ENCODE results near the gene MRTFB.

The MRTFB gene

GRCh38 chr16:14251419-14251818 lies 180.3 kb downstream of the MRTFB start:
- H3K27ac ChIP-seq: no peak overlapping the region
- no peak overlapping the region for H3K4me3 ChIP-seq

GRCh38 chr16:14252860-14253259 lies 181.7 kb downstream of the MRTFB start:
- Histone ChIP-seq H3K27ac (no peak overlapping the region), H3K4me3 (no peak overlapping the region)

GRCh38 chr16:14263011-14263410 lies 191.9 kb downstream of the MRTFB start:
- Histone ChIP-seq H3K27ac (no peak overlapping the region), H3K4me3 (no peak overlapping the region)

GRCh38 chr16:14263769-14264168 lies 192.7 kb downstream of the MRTFB start:
- Histone ChIP-seq H3K27ac (peak overlapping the region in 1 of 21 experiments; percentile 24), H3K4me3 (no peak overlapping the region)

- Histone ChIP-seq H3K27ac (peak overlapping the region in 1 of 21 experiments; percentile 24), H3K4me3 (no peak overlapping the region)
Measured at GRCh38 chr16:14264327-14264943, 193.3 kb downstream of the MRTFB start.

- H3K4me3 ChIP-seq: no peak overlapping the region
Measured at GRCh38 chr16:14268073-14268472, 197.0 kb downstream of the MRTFB start.

GRCh38 chr16:14275934-14276333 lies 204.8 kb downstream of the MRTFB start:
- no peak overlapping the region for H3K4me3 ChIP-seq
- H3K27ac ChIP-seq: no peak overlapping the region

More at GRCh38 chr16:14268073-14268472, 197.0 kb downstream of the MRTFB start:
- H3K27ac ChIP-seq: no peak overlapping the region

- Histone ChIP-seq H3K27ac (no peak overlapping the region), H3K4me3 (no peak overlapping the region)
Measured at GRCh38 chr16:14278749-14279148, 207.6 kb downstream of the MRTFB start.

- H3K27ac ChIP-seq: no peak overlapping the region
- no peak overlapping the region for H3K4me3 ChIP-seq
Measured at GRCh38 chr16:14280541-14280940, 209.4 kb downstream of the MRTFB start.

GRCh38 chr16:14283786-14284185 lies 212.7 kb downstream of the MRTFB start:
- H3K4me3 ChIP-seq: no peak overlapping the region
- H3K27ac ChIP-seq: no peak overlapping the region

GRCh38 chr16:14284371-14284770 lies 213.3 kb downstream of the MRTFB start:
- no peak overlapping the region for H3K27ac ChIP-seq
- no peak overlapping the region for H3K4me3 ChIP-seq

GRCh38 chr16:14284930-14285512 lies 213.9 kb downstream of the MRTFB start:
- H3K27ac ChIP-seq: peak overlapping the region; percentile 42 to 90 (median 81)
- peak overlapping the region; percentile 69 to 98 (median 80) for H3K4me3 ChIP-seq

- H3K27ac ChIP-seq: peak overlapping the region; percentile 42 to 90 (median 81)
Measured at GRCh38 chr16:14285513-14286367, 214.6 kb downstream of the MRTFB start.

GRCh38 chr16:14286368-14287230 lies 215.5 kb downstream of the MRTFB start:
- Histone ChIP-seq H3K4me3 (peak overlapping the region; percentile 69 to 98 (median 80)), H3K27ac (peak overlapping the region in 13 of 21 experiments; percentile 1 to 86 (median 58))

More at GRCh38 chr16:14285513-14286367, 214.6 kb downstream of the MRTFB start:
- H3K4me3 ChIP-seq: peak overlapping the region; percentile 69 to 98 (median 80)

GRCh38 chr16:14289692-14290340 lies 218.7 kb downstream of the MRTFB start:
- no peak overlapping the region for H3K4me3 ChIP-seq
- no peak overlapping the region for H3K27ac ChIP-seq

- Histone ChIP-seq H3K4me3 (no peak overlapping the region), H3K27ac (peak overlapping the region in 2 of 21 experiments; percentile 8 to 50)
Measured at GRCh38 chr16:14291286-14291685, 220.2 kb downstream of the MRTFB start.

- H3K4me3 ChIP-seq: no peak overlapping the region
- H3K27ac ChIP-seq: peak overlapping the region in 3 of 21 experiments; percentile 1 to 50 (median 40)
Measured at GRCh38 chr16:14292051-14292825, 221.1 kb downstream of the MRTFB start.

- Histone ChIP-seq H3K4me3 (no peak overlapping the region), H3K27ac (no peak overlapping the region)
Measured at GRCh38 chr16:14296663-14297062, 225.5 kb downstream of the MRTFB start.
